HTR-8/SVneo (cell line): ENCODE results near the gene BCL6B.

ENCODE experiments used
- DNase-seq: peaks from one replicate; pipeline ENCODE4 v3.0.0; 2011; ENCODE audit warnings: low spot score, mixed read lengths; ENCODE audit not compliant: insufficient read length
- FAIRE-seq: peaks from 2 replicates; lab custom pipeline; 2011; peaks lifted over from hg19 to GRCh38; lab: Jason Lieb, UNC

Gene BCL6B

DNA sequence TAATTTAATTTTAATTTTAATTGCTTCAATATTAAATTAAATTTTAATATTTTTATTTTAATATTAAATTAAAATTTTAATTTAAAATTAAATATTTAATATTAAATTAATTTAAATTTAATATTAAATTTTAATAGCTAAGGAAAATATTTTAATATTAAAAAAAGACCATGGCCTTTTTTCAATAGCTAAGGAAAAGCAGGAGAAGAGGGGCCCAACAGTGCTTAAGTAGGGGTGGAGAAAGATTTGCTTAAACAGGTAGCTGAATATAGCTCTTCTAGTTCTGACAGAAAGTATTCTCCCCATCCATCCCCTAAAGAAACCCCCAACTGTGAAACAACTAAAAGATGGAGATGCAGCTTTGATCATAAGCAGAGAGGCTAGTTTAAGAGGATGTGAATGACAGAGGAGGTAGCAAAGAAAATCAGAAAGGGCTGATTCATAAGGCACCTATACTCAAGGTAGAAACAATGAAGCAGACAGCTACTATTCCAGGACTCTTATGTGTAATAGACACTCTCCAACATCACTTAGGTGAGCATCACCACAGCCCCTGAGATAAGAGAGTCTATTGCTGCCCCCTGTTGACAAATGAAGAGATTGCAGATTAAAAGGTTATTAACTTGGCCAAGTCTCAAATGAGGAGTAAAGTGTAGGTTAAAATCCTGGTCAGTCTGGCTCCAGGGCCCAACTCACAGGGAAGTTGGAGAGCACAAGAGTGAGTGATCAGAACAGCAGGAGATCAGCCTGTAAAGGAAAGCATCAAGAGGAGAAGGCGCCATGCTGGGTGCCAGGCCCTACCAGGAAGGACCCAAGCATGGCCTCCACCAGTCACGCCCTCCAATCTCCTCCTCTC is 18.2 kb upstream of the BCL6B start:
- FAIRE-seq, result peak; percentile 55
- peak; percentile 75 for DNase-seq

DNA sequence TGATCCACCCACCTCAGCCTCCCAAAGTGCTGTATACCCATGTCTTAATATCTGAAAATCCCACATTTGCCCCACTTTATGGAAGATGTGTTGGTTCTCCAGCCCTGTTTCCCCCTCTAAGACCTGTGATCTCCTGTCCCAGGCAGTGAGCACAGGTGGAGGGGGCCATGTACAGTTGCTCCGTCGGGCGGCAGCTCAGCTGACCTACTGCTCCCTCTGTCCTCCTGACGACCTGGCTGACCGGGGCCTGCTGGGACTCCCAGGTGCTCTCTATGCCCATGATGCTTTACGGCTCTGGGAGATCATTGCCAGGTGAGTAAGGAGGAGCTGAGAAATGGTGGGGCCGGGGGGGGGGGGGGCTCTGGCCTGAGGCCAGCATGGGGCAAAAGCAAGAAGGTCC is 17.1 kb upstream of the BCL6B start:
- no peak for DNase-seq
- FAIRE-seq, result no peak

DNA sequence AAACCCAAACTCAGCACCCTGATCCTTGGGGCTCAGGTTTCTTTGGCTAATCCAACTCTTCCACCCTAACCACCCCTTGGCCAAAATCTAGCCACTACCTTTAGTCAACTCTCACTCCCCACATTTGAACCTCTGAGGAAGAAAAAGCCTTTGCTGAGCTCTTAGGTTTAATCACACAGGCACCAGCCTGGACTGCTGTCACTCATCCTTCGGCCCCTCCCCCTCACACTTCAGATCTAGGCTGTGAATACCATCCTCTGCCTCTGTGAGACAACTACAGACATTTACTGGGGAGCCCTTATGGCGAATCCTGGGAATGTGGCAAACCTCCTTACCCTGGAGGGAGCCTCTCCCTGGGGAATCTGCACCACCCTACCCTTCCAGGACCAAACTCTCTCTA is 15.7 kb upstream of the BCL6B start:
- DNase-seq (no peak), FAIRE-seq (no peak)

DNA sequence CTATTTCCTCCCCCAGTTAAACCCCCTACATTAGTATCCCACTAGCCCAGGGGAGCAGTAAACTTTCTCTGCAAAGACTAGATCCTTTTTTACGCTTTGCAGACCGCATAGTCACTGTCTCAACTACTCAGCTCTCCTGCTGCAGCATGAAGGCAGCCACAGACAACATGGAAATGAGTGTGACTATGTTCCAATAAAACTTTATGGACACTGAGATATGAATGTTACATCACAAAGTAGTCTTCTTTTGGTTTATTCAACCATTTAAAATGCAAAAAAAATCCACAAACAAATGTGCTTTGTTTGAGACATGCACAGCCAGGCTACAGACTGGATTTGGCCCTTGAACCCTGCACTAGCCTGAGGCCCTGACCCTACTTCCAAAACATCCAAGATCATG is 12.3 kb upstream of the BCL6B start:
- DNase-seq (no peak), FAIRE-seq (no peak)

DNA sequence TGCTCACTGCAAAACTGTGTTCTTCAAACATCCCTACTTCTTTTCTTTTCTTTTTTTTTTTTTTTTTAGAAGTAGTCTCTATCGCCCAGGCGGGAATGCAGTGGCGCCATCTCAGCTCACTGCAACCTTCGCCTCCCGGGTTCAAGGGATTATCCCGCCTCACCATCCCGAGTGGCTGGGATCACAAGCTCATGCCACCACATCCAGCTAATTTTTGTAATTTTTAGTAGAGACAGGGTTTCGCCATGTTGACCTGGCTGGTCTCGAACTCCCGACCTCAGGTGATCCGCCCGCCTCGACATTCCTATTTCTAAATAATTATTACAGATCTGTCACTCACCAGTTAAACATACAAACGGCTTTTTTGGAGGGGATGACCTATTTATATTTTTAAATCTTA is 11.4 kb upstream of the BCL6B start:
- DNase-seq (no peak), FAIRE-seq (no peak)

DNA sequence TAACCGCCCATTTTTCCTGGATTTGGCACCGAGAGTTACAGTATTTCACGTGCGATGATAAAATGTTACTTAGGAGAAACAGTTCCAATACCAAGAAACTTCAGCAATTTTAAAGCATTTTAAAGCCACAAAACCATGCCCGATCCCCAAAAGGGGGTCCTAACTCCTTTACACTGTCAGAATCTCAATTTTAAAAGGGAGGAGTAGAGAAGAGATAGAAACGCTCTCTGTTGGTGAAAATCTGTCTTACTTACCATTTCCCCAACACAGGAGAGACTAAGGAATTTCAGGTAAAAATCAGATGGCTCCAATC is 11.0 kb upstream of the BCL6B start:
- no peak for DNase-seq
- FAIRE-seq, result no peak

DNA sequence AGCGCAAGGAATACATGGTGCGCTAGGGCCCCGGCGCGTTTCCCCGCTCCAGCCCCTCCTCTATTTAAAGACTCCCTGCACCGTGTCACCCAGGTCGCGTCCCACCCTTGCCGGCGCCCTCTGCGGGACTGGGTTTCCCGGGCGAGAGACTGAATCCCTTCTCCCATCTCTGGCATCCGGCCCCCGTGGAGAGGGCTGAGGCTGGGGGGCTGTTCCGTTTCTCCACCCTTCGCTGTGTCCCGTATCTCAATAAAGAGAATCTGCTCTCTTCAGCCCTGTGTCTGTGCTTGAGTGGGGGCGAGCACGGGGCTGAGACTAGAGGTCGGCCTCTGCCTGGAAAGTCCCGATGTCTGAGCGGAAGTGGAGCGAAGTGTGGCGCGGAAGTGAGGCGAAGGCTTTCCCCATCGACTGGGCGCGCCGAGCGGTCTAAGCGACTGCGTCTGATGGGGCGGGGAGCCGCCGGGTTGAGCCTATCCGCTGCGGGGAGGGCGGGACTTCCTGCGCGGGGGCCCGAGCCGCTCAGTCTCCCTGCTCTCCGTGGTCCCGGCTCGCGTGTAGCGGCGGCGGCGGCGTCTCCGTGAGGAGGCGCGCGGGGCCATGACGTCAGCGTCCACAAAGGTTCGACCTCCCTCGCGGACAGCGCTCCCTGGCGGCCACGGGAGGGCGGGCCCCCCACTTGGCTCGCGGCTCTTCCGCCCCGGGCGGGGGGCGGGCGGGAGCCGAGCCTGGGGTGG is 8.4 kb upstream of the BCL6B start:
- FAIRE-seq, result peak; percentile 93
- DNase-seq, result peak; percentile 96

DNA sequence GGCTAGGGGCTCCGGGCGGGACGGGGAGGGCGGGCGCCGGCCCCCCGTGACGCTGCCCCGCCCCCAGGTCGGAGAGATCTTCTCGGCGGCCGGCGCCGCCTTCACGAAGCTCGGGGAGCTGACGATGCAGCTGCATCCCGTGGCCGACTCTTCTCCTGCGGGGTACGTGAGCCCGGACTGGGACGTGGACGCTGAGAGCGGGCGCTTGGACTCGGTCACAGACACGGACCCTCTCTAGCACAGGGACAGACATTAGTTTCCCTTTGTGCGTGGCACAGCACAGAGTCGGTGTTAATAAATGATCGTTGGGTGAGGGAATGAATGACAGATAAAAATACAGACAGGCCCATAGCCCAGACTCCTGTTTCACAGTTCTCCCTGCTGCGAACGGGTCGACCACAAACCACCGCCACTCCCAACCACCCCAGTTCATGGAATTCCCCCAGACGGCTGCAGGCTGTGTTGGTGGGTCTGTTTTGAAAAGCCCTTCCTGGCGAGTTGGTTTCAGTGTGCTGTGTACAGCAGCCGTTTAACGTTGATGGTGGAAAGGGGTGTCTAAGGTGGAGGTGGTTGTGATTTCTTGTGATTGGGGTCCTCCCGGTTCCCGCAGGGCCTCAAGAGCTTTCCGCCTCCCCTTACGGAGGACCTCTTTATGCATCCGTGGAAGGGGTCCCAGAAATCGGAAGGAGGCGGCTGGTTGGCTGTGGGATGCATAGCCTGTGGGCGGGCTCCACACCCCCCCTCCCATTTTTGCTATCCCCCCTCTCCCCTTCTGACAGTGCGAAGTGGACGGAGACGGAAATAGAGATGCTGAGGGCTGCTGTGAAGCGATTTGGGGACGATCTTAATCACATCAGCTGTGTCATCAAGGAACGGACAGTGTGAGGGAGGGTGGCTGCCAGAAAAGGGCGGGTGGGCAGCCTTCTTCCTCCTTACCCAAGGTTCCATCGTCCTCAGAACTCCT is 7.6 kb upstream of the BCL6B start:
- DNase-seq, result no peak
- no peak for FAIRE-seq

DNA sequence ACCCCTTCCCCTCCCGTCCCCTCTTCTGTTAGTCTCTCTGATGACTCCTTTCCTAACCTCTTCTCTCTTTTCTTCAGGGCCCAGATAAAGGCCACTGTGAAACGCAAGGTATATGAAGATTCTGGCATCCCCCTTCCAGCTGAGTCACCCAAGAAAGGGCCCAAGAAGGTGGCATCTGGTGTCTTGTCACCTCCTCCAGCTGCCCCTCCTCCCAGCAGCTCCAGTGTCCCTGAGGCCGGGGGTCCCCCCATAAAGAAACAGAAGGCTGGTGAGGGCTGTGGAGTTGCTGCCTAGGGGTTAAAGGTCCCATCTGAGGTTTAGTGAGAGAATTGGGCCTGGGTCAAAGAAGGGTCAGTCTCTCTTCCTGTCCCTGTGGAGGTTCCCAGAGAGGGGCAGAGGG is 6.4 kb upstream of the BCL6B start:
- no peak for FAIRE-seq
- no peak for DNase-seq

DNA sequence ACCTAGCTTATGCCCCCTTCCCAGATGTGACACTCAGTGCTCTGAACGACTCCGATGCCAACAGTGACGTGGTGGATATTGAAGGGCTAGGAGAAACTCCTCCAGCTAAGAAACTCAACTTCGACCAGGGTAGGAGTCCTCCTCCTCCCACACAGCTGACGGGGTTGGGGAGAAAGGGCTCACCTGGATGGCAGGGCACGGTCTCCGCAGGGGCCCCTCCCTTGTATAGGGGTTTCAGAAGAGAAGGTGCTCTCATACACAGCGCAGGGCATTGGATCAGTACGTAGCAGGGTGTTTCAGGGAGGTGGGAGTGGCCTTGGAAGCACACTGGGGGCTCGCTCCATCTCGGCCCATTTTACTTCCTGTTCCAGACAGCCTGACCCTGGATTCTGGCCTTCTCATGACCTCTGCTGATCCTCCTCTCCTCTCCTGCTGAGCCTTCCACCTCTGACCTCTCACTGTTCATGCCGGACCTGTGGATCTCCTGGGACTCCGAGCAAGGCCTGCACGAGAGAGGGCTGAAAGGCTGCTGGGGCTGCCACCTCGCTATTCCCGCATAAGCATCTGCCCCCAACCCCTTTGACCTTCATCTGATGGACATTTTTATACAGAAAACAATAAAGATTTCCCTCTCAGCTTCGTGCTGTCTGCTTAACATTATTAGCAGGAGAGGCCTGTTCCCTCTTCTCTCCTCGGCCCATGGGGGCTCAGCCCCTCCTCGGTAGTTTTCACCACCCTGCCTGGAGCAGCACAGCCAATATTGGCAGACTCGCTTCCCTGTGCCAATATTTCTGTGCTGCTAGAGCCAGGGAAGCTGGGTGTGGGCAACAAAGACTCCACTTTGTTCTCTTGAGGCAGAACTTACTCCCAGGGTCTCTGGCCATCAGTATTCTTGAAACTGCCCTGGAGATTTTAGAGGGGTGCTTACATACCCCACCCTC is 5.7 kb upstream of the BCL6B start:
- DNase-seq (no peak), FAIRE-seq (no peak)

DNA sequence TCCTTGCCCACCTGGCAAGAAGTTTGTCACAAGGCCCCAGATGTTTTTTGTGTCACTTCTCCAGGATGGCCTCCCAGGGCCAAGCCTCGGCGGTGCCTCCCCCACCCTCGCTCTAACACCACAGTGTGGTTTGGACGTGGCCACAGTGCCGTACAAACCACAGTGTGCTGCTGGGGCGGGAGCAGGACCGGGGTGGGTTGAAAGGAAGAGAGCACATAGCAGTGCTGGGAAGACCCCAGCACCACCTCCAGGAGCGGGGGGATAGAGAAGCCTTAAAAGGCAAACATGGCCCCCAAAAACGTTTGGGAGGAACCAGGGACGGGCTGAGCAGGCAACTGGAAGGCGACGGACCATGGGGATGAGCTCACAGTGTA is 5.0 kb upstream of the BCL6B start:
- FAIRE-seq (no peak), DNase-seq (no peak)

DNA sequence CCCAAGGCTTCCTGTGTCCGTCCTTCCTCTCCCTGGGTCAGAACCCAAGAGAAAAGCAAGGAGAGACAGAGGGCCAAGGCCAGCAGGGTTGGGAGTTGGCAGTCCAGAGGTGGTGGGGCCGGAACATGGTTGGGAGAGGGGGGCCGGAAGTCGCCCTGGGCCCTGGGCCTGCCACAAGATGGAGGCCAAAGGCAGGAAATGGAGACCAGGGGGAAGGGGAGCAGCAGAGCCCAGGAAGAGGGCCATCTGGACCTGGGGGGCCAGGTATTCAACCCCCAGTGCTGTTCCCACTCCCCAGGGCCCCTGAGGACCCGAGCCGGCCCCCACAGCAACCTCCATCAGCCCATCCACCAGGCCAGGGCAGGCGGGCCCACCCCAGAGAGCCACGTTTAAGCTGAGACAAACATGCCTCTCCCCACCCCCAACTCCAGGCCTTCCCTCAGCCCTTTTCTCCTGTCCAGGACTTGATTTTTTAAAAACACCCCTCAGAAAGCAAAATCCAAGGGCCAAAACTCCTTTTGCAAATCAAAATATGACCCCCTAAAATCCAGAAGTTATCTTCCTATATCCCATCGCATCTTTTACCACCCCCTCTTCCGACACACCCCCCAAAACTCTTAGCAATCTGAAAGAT is 4.4 kb upstream of the BCL6B start:
- no peak for FAIRE-seq
- DNase-seq, result no peak

DNA sequence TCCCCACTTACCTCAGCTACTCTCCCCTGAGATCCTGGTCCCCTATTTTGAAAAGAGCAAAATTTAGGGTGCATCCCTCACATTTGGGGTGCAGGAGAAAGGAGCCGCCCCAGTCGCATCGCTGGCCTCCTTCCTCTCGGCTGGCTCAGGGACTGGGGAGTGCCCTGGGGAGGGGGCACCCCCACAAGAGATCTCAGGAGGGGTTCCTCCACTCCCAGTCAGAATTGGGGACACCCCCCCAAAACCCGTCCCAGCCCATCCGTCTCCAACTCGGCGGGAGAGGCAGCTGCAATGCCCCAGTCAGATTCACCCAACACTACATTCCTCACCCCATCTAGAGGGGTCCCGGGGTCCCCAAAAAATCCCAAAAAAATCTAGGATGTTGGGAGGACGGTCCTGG is 3.5 kb upstream of the BCL6B start:
- DNase-seq, result no peak
- FAIRE-seq, result no peak

DNA sequence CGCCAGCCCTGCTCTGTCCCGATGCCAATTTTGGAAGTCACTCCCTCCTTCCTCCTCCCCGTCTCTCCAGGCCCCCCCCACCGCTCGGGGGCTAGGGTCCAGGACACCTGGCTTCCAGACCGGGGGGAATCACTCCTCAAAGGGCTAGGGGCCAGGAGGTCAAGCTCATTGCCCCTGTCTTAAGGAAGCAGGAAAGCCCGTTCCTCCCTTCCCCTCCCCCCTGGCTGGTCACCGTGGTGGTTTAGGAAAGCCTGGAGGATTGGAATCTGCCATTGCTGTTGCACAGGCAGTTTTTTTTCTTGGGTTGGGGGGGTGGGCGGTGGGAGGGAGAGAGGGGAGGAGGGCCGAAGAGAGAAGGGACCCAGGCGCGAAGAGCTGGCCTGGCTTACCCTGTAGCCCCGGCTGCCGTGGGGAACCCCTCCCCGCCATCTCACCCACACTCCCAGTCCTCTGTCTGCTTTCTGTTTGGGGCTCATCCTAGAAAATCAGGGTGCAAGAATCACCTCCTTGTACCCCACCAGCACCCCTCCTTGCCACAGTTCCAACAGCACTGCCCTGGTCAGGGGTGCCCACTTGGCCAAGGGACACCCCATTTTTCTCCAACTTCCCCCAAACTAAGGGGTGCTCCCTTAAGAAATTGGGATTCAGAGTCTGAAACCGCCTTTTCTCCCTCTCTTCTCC is 2.9 kb upstream of the BCL6B start:
- DNase-seq, result no peak
- FAIRE-seq, result no peak

DNA sequence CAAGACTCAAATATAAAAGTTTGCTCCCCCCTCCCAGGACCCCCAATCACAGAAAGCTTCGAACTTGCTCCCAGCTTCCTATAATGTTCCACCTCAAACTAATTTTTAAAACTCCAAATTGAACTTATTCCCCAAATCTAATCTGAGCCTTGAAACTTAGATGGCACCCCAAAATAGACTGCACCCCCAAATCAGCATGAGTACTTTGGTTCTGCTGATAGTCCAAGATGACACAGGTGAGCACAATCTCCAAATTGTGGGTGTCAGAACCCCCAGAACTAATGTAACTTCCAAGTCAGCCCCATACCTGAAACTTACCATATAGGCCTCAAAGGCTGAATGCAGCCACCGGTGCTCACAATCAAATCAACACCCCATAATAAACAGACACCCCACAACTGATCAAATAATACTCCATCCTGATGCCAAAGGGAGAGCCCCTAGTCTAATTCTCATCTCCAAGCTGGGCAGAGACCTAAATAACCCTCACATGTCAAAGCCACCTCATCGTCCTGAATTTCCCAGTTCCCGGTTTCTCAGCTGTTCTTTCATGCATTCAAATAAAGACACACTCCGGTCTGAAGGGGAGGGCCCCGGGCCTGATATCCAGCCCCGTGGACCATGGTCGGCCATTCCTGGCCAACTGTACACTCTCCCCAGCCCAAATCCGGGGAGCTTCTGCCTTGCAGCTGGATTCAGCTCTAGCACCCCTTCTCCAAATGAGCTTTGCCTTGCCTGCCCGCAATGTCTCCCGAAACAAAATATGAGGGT is 1.8 kb upstream of the BCL6B start:
- DNase-seq (no peak), FAIRE-seq (no peak)

DNA sequence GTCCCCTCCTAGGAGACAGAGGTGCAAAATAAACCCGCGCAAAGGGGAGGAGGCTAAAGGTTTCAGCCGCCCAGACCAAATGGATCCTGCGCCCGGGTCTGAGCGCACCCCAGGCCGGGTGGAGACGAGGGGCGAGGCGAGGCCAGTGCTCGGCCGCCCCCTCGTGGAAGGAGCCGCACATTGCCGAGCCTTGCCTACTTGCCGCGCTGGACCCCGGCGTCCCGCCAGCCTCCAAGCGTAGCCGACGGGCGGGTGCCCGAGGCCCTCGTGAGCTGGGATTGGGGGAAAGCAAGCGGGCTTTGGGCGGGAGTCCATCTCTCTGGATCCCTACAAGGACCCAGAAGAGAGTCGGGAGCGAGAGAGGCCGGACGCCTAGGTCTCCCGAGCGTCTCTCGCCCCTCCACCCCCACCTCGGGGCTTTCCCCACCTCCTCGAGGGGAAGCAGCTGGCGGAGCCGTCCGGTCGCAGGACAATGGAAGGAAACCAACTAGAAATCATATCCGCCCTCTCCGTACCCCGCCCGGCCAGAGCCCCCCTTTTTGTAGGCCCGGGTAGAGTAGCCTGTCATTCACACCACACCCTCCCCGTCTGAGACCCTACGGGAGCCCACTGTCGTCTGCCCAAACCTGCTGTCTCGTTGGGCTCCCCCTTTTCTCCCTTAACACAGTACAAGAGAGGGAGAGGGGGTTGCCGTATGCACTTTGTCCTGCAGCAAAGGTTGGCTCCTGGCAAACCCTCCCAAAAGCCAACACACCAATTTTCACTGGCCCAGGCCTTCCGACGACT is 664 bp upstream of the BCL6B start:
- DNase-seq, result peak; percentile 85
- peak; percentile 93 for FAIRE-seq
